Activated T-cell treated with anti-CD3 and anti-CD28 coated beads, Interleukin-2, amount 50 U/mL, for 1 hour (primary cell): ENCODE results near the gene SCYGR5.
"Not testable (repeated sequence)": the region's sequence is repeated elsewhere in the genome, so short reads cannot be mapped to it uniquely, and the experiment has no call there.

Experiments
- DNase-seq: peaks from one replicate; pipeline ENCODE4 v3.0.0-alpha.2; 2020

SCYGR5 gene

GRCh38 chr2:227666631-227667170, at the start of gene SCYGR5:
Gene SCYGR5, plus strand, starts transcription at chr2:227666804. Its CDS starts 0 bp downstream, at chr2:227666804.
- not testable (repeated sequence) for DNase-seq

- DNase-seq, result no peak
These were observed 49.0 kb upstream of the SCYGR5 start, which contains the start of gene SCYGR4 for GRCh38 chr2:227617316-227618230. Gene SCYGR4, plus strand, starts transcription at chr2:227617498. Its CDS starts 0 bp downstream, at chr2:227617498.

GRCh38 chr2:227623226-227623625, 43.4 kb upstream of the SCYGR5 start:
- no peak for DNase-seq

GRCh38 chr2:227625420-227625819, 41.2 kb upstream of the SCYGR5 start:
- DNase-seq, result no peak

- DNase-seq, result no peak
These were observed 39.9 kb upstream of the SCYGR5 start for GRCh38 chr2:227626580-227627151.

- DNase-seq, result no peak
These were observed 38.8 kb upstream of the SCYGR5 start for GRCh38 chr2:227627769-227628168.

- no peak for DNase-seq
These were observed 37.2 kb upstream of the SCYGR5 start for GRCh38 chr2:227629435-227629834.

GRCh38 chr2:227630322-227630721, 36.3 kb upstream of the SCYGR5 start:
- DNase-seq, result no peak

- DNase-seq, result no peak
These were observed 33.8 kb upstream of the SCYGR5 start for GRCh38 chr2:227632827-227633226.

GRCh38 chr2:227634201-227634600, 32.4 kb upstream of the SCYGR5 start:
- no peak for DNase-seq

GRCh38 chr2:227642656-227643055, 23.9 kb upstream of the SCYGR5 start:
- no peak for DNase-seq

GRCh38 chr2:227643990-227644551, 22.5 kb upstream of the SCYGR5 start:
- no peak for DNase-seq

- DNase-seq, result no peak
These were observed 13.2 kb upstream of the SCYGR5 start for GRCh38 chr2:227653419-227653818.

- no peak for DNase-seq
These were observed 12.2 kb upstream of the SCYGR5 start for GRCh38 chr2:227654426-227654825.

GRCh38 chr2:227655454-227655853, 11.2 kb upstream of the SCYGR5 start:
- no peak for DNase-seq

GRCh38 chr2:227657199-227657845, 9.3 kb upstream of the SCYGR5 start:
- no peak for DNase-seq

- DNase-seq, result no peak
These were observed 5.5 kb upstream of the SCYGR5 start for GRCh38 chr2:227661025-227661649.

GRCh38 chr2:227661827-227662226, 4.8 kb upstream of the SCYGR5 start:
- DNase-seq, result no peak

- DNase-seq, result no peak
These were observed 1.2 kb upstream of the SCYGR5 start for GRCh38 chr2:227665189-227665940.

- no peak for DNase-seq
These were observed 4.7 kb downstream of the SCYGR5 start for GRCh38 chr2:227671170-227671905.

- not testable (repeated sequence) for DNase-seq
These were observed 7.0 kb downstream of the SCYGR5 start for GRCh38 chr2:227673620-227674019.
